Measurements from ENCODE around the gene FIGN. TPM values are rescaled to one million over a fixed set of nuclear protein-coding genes. Genes with fewer than 3 reads are reported as not detected.
A peak's percentile ranks its signal among the peaks of the same experiment; 100 is the strongest.

FIGN gene
- total and polyA plus RNA-seq, 2 donors (not counting 1 experiment from before 2014, with no cell fraction given) = 1.5 to 1.6 TPM

DNA sequence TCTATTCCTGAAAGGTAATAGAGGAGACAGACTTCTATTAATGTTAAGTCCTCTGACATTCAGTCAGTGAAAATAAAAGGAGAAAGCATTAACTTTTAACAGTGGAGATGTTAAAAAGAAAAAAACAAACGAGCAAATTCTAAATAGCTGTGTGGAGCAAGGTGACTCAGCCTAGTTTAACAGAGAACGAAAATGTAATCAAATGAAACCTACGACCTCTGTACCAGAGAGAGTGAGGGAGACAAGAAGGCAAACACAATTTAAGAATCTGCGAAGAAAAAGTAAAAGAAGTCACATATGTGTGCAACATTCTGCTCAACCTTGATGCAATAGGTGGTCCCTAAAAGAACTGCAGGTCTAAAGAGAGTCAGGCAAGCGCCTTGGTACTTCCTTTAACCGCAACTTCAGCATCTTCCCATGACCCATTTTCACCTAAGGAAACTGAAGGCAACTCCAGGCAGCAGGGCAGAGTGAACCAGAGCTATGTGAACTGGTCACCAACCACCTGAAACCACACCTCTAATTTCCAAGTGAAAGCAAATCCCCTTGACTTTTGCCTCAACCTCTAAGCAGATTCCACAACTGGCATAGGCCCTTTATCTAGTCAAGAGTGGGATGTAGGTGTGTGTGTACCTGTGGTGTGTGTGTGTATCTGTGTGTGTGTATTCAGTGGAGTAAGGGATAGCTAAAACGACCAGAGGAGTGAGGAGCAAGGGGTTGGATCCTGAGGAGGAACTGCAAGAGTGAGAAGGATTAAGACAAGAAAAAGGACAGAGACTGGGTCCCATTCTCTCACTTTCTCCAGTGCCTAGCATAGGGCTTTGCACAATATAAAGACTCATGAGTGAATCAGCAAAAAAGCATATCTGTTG lies 43.0 kb downstream of the FIGN start:
- no peak overlapping the region for H3K27ac ChIP-seq (ENCODE audit: insufficient read depth, low read length)
- TF ChIP-seq, protein P1, sequence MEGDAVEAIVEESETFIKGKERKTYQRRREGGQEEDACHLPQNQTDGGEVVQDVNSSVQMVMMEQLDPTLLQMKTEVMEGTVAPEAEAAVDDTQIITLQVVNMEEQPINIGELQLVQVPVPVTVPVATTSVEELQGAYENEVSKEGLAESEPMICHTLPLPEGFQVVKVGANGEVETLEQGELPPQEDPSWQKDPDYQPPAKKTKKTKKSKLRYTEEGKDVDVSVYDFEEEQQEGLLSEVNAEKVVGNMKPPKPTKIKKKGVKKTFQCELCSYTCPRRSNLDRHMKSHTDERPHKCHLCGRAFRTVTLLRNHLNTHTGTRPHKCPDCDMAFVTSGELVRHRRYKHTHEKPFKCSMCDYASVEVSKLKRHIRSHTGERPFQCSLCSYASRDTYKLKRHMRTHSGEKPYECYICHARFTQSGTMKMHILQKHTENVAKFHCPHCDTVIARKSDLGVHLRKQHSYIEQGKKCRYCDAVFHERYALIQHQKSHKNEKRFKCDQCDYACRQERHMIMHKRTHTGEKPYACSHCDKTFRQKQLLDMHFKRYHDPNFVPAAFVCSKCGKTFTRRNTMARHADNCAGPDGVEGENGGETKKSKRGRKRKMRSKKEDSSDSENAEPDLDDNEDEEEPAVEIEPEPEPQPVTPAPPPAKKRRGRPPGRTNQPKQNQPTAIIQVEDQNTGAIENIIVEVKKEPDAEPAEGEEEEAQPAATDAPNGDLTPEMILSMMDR (conservative IDR thresholded peaks at IDR 0.05 in 1 of 2, IDR thresholded peaks at IDR 0.05 in 1 of 2; ENCODE audit: low read depth in 1 of 2, low read length in 2 of 2) = no peak
- no peak for TF ChIP-seq EZH2 (IDR thresholded peaks at IDR 0.05; ENCODE audit: low read length, missing control alignments)
- peak; percentile 36 to 51 for DNase-seq (ENCODE audit: low read depth in 2 of 2)
- no peak overlapping the region for H3K9ac ChIP-seq (ENCODE audit: insufficient read depth, low read length)
- no peaks in the 10 kb centered on the region for H3K79me2 ChIP-seq (ENCODE audit: control insufficient read depth, insufficient read depth, low read length)
- no peaks in the 10 kb centered on the region for H4K20me1 ChIP-seq (ENCODE audit: control insufficient read depth, extremely low read depth, insufficient read depth, low read length)
- H3K36me3 ChIP-seq (ENCODE audit: control insufficient read depth, insufficient read depth, low read length) = no peaks in the 10 kb centered on the region
- H3K9me3 ChIP-seq (ENCODE audit: control insufficient read depth, insufficient read depth, low read depth, low read length) = no peaks in the 10 kb centered on the region
- H3K4me1 ChIP-seq (ENCODE audit: control insufficient read depth, extremely low read depth, insufficient read depth, low read length) = peaks cover 2% of the 10 kb centered on the region
- no peaks in the 10 kb centered on the region for H3K27me3 ChIP-seq (ENCODE audit: control insufficient read depth, insufficient read depth, low read length)
- no peak overlapping the region for H3K4me3 ChIP-seq (replicated peaks in 1 of 4; ENCODE audit: control extremely low read depth in 1 of 4, insufficient read depth in 1 of 4, low read depth in 3 of 4, low read length in 4 of 4)
- H3K4me2 ChIP-seq (ENCODE audit: extremely low read depth, insufficient read depth, low read length) = peak overlapping the region; percentile 8
- no peak overlapping the region for H2AFZ ChIP-seq (ENCODE audit: low read length)

DNA sequence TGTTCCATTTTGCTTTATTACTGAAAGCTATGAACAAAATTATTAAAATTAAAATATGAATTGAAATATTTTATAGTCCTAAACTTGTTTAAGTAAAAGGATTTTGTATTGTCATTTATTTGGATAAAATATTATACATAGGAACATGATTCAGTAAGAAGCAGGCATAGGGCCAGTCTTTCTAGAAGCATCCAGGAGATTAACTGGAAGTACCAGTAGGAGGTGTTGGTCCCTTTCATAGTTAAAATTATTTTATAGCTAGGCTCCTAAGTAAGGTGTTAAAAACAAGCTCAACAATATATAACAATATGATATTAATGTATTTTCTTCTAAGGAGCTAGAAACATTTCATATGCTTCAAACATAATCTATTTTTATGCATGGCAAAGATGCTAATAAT lies 43.7 kb downstream of the FIGN start:
- Histone ChIP-seq H3K4me1 (ENCODE audit: control insufficient read depth, extremely low read depth, insufficient read depth, low read length) (peaks cover 2% of the 10 kb centered on the region), H3K79me2 (ENCODE audit: control insufficient read depth, insufficient read depth, low read length) (no peaks in the 10 kb centered on the region), H4K20me1 (ENCODE audit: control insufficient read depth, extremely low read depth, insufficient read depth, low read length) (no peaks in the 10 kb centered on the region), H3K4me3 (replicated peaks in 1 of 4; ENCODE audit: control extremely low read depth in 1 of 4, insufficient read depth in 1 of 4, low read depth in 3 of 4, low read length in 4 of 4) (no peak overlapping the region), H3K27me3 (ENCODE audit: control insufficient read depth, insufficient read depth, low read length) (no peaks in the 10 kb centered on the region), H3K9me3 (ENCODE audit: control insufficient read depth, insufficient read depth, low read depth, low read length) (no peaks in the 10 kb centered on the region), H2AFZ (ENCODE audit: low read length) (no peak overlapping the region), H3K9ac (ENCODE audit: insufficient read depth, low read length) (no peak overlapping the region), H3K36me3 (ENCODE audit: control insufficient read depth, insufficient read depth, low read length) (no peaks in the 10 kb centered on the region), H3K27ac (ENCODE audit: insufficient read depth, low read length) (no peak overlapping the region), H3K4me2 (ENCODE audit: extremely low read depth, insufficient read depth, low read length) (no peak overlapping the region)
- TF ChIP-seq, protein P1 (conservative IDR thresholded peaks at IDR 0.05 in 1 of 2, IDR thresholded peaks at IDR 0.05 in 1 of 2; ENCODE audit: low read depth in 1 of 2, low read length in 2 of 2) = no peak
- peak; percentile 17 to 27 for DNase-seq (ENCODE audit: low read depth in 2 of 2)

DNA sequence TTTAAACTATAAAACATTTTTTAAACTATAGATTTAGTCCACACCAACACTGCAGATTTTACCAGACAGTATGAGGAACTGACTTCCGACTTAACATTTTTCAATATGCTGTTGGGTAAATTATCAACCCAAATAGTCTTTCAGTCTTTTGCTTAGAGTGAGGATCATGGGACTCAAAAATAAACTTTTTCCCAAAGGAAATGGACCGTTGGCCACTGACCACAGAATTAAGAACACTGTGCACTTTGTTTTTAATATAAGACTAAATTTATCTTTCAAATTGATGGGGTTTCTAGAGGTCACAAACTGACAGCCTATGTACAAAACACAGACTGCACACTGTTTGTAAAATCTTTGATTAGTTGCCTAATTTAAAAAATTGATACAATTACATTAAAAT lies 44.9 kb downstream of the FIGN start:
- H3K9me3 ChIP-seq (ENCODE audit: control insufficient read depth, insufficient read depth, low read depth, low read length) = no peaks in the 10 kb centered on the region
- no peak overlapping the region for H3K9ac ChIP-seq (ENCODE audit: insufficient read depth, low read length)
- H3K4me3 ChIP-seq (replicated peaks in 1 of 4; ENCODE audit: control extremely low read depth in 1 of 4, insufficient read depth in 1 of 4, low read depth in 3 of 4, low read length in 4 of 4) = no peak overlapping the region
- no peaks in the 10 kb centered on the region for H4K20me1 ChIP-seq (ENCODE audit: control insufficient read depth, extremely low read depth, insufficient read depth, low read length)
- no peaks in the 10 kb centered on the region for H3K79me2 ChIP-seq (ENCODE audit: control insufficient read depth, insufficient read depth, low read length)
- H3K4me2 ChIP-seq (ENCODE audit: extremely low read depth, insufficient read depth, low read length) = no peak overlapping the region
- no peak overlapping the region for H2AFZ ChIP-seq (ENCODE audit: low read length)
- no peak for TF ChIP-seq EZH2 (IDR thresholded peaks at IDR 0.05; ENCODE audit: low read length, missing control alignments)
- TF ChIP-seq, protein P1 (conservative IDR thresholded peaks at IDR 0.05 in 1 of 2, IDR thresholded peaks at IDR 0.05 in 1 of 2; ENCODE audit: low read depth in 1 of 2, low read length in 2 of 2) = no peak
- H3K27ac ChIP-seq (ENCODE audit: insufficient read depth, low read length) = no peak overlapping the region
- H3K27me3 ChIP-seq (ENCODE audit: control insufficient read depth, insufficient read depth, low read length) = no peaks in the 10 kb centered on the region
- H3K4me1 ChIP-seq (ENCODE audit: control insufficient read depth, extremely low read depth, insufficient read depth, low read length) = peaks cover 2% of the 10 kb centered on the region
- H3K36me3 ChIP-seq (ENCODE audit: control insufficient read depth, insufficient read depth, low read length) = no peaks in the 10 kb centered on the region
- no peak for DNase-seq (ENCODE audit: low read depth in 2 of 2)

All from fibroblast of lung (primary cell).